Lung (tissue), 12 donors: ENCODE data around the gene NISCH. TPM values are rescaled to one million over a fixed set of nuclear protein-coding genes. Genes with fewer than 3 reads are reported as not detected.

Source experiments
- ATAC-seq: fragments of 200-7000 bp; cut with Tn5 transposase; one replicate; pipeline ENCODE4 v1.9.1; 2020; ENCODE audit warnings: moderate number of reproducible peaks; ENCODE audit not compliant: insufficient read depth, low FRiP score
- DNase-seq, 3 donors: peaks; one replicate each; pipeline ENCODE4 v3.0.0-alpha.2; 2013 to 2017
- H3K27ac ChIP-seq, 2 donors: one replicate each; pipeline ENCODE4 v1.5.1; 2013; ENCODE audit warnings: mild to moderate bottlenecking in 2 of 2, moderate library complexity in 2 of 2, control low read depth in 1 of 2, inconsistent platforms in 1 of 2, low read depth in 1 of 2, low read length in 1 of 2
- H3K27me3 ChIP-seq, 3 donors: one replicate each; pipeline ENCODE4 v1.5.1; 2013; ENCODE audit warnings: low read length in 2 of 3; ENCODE audit not compliant: control insufficient read depth in 3 of 3, insufficient read depth in 3 of 3
- H3K36me3 ChIP-seq, 4 donors: one replicate each; pipeline ENCODE4 v1.5.1; 2013; ENCODE audit warnings: low read length in 4 of 4, mild to moderate bottlenecking in 1 of 4, moderate library complexity in 1 of 4; ENCODE audit not compliant: control insufficient read depth in 4 of 4, insufficient read depth in 4 of 4
- H3K4me1 ChIP-seq, 5 donors: one replicate each; pipeline ENCODE4 v1.5.1; 2013; ENCODE audit warnings: low read length in 5 of 5, mild to moderate bottlenecking in 2 of 5, moderate library complexity in 1 of 5; ENCODE audit not compliant: control insufficient read depth in 5 of 5, insufficient read depth in 5 of 5
- H3K4me3 ChIP-seq: one replicate; pipeline ENCODE4 v1.5.1; 2013; ENCODE audit warnings: mild to moderate bottlenecking, control low read depth, moderate library complexity
- H3K9ac ChIP-seq, 2 donors: one replicate each; pipeline ENCODE4 v1.5.1; 2013; ENCODE audit warnings: low read length in 2 of 2, control low read depth in 1 of 2; ENCODE audit not compliant: insufficient read depth in 1 of 2
- H3K9me3 ChIP-seq, 4 donors: one replicate each; pipeline ENCODE4 v1.5.1; 2013; ENCODE audit warnings: low read length in 3 of 4, mild to moderate bottlenecking in 1 of 4, moderate library complexity in 1 of 4; ENCODE audit not compliant: control insufficient read depth in 4 of 4, insufficient read depth in 3 of 4
- WGBS, 2 donors: extraction: QIAGEN DNeasy Blood & Tissue Kit; methylation state at CpG; one replicate each; pipeline ENCODE4 v1.1.7; 2013; 5-methylcytosine and 5-hydroxymethylcytosine counted together
- polyA plus RNA-seq, 2 donors: library from polyadenylated mRNA; stranded (reverse); fragments of 200-250 nt; gene quantifications; one replicate each; pipeline ENCODE4 v1.2.1, GENCODE V29; 2013
- total RNA-seq, 2 donors: library from RNA; depleted of rRNA in 1 of 2; stranded (reverse); fragments of >200 nt in 1 of 2; gene quantifications; one replicate each; pipeline ENCODE4 v1.2.1, GENCODE V29; 2014 to 2021
- TF ChIP-seq, protein P1 (sequence below): IDR thresholded peaks from 2 replicates; pipeline ENCODE4 v1.5.1; 2012; ENCODE audit warnings: mild to moderate bottlenecking; ENCODE audit errors: control extremely low read depth, extremely low read depth
- donor health status: control.
- donor health status: control.
- donor health status: Bipolar disorder and iron deficiency.
- donor health status: healthy.
- donor health status: DM: yes; HTN: yes; CAD: no.

NISCH gene
- total and polyA plus RNA-seq, 4 donors: 37.8 to 127 (median 63.7) TPM

DNA sequence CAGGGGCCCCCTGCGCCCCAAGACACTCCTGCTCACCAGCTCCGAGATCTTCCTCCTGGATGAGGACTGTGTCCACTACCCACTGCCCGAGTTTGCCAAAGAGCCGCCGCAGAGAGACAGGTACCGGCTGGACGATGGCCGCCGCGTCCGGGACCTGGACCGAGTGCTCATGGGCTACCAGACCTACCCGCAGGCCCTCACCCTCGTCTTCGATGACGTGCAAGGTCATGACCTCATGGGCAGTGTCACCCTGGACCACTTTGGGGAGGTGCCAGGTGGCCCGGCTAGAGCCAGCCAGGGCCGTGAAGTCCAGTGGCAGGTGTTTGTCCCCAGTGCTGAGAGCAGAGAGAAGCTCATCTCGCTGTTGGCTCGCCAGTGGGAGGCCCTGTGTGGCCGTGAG lies 36.7 kb downstream of the NISCH start:
- Histone ChIP-seq H3K4me3 (no peak overlapping the region), H3K27ac (peak overlapping the region in 1 of 2 donors; percentile 82)

GRCh38 chr3:52493232-52494017 lies 38.0 kb downstream of the NISCH start:
- H3K36me3 ChIP-seq: peaks cover 2 to 55% (median 25%) of the 10 kb centered on the region in 4 donors
- ATAC-seq: no peak
- no peak for DNase-seq
- H3K9ac ChIP-seq: no peak overlapping the region
- H3K4me1 ChIP-seq: peaks cover 0 to 54% (median 0%) of the 10 kb centered on the region in 5 donors
- H3K27me3 ChIP-seq: no peaks in the 10 kb centered on the region
- H3K9me3 ChIP-seq: peaks cover 0 to 2% (median 0%) of the 10 kb centered on the region in 4 donors
- H3K27ac ChIP-seq: peak overlapping the region in 1 of 2 donors; percentile 13
- TF ChIP-seq, protein P1, sequence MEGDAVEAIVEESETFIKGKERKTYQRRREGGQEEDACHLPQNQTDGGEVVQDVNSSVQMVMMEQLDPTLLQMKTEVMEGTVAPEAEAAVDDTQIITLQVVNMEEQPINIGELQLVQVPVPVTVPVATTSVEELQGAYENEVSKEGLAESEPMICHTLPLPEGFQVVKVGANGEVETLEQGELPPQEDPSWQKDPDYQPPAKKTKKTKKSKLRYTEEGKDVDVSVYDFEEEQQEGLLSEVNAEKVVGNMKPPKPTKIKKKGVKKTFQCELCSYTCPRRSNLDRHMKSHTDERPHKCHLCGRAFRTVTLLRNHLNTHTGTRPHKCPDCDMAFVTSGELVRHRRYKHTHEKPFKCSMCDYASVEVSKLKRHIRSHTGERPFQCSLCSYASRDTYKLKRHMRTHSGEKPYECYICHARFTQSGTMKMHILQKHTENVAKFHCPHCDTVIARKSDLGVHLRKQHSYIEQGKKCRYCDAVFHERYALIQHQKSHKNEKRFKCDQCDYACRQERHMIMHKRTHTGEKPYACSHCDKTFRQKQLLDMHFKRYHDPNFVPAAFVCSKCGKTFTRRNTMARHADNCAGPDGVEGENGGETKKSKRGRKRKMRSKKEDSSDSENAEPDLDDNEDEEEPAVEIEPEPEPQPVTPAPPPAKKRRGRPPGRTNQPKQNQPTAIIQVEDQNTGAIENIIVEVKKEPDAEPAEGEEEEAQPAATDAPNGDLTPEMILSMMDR: no peak
- no peak overlapping the region for H3K4me3 ChIP-seq
- WGBS, 2 donors: 87 to 91% methylated on average over 6 to 7 of the region's 7 CpGs

More for the DNA sequence above, 36.7 kb downstream of the NISCH start:
- Histone ChIP-seq H3K4me1 (peaks cover 0 to 54% (median 0%) of the 10 kb centered on the region in 5 donors), H3K27me3 (no peaks in the 10 kb centered on the region), H3K9ac (no peak overlapping the region), H3K36me3 (peaks cover 2 to 69% (median 36%) of the 10 kb centered on the region in 4 donors), H3K9me3 (peaks cover 0 to 2% (median 0%) of the 10 kb centered on the region in 4 donors)
- WGBS, 2 donors: 96 to 97% methylated on average over 21 of the region's 21 CpGs
- TF ChIP-seq, protein P1: no peak
- DNase-seq (no peak), ATAC-seq (no peak)

- Histone ChIP-seq H3K36me3 (peaks cover 0 to 46% (median 19%) of the 10 kb centered on the region in 4 donors), H3K27ac (peak overlapping the region in 1 of 2 donors; percentile 45), H3K9me3 (peaks cover 0 to 2% (median 0%) of the 10 kb centered on the region in 4 donors), H3K9ac (no peak overlapping the region), H3K4me3 (no peak overlapping the region), H3K27me3 (no peaks in the 10 kb centered on the region), H3K4me1 (peaks cover 0 to 52% (median 0%) of the 10 kb centered on the region in 5 donors)
- no peak for ATAC-seq
- no peak for DNase-seq
- WGBS, 2 donors: 79 to 90% methylated on average over 7 of the region's 7 CpGs
- TF ChIP-seq, protein P1: no peak
These were observed 39.0 kb downstream of the NISCH start for GRCh38 chr3:52494445-52494844.
